ENCODE results near the gene GPATCH8.
"Not testable (repeated sequence)": the region's sequence is repeated elsewhere in the genome, so short reads cannot be mapped to it uniquely, and the experiment has no call there.

The GPATCH8 gene

DNA sequence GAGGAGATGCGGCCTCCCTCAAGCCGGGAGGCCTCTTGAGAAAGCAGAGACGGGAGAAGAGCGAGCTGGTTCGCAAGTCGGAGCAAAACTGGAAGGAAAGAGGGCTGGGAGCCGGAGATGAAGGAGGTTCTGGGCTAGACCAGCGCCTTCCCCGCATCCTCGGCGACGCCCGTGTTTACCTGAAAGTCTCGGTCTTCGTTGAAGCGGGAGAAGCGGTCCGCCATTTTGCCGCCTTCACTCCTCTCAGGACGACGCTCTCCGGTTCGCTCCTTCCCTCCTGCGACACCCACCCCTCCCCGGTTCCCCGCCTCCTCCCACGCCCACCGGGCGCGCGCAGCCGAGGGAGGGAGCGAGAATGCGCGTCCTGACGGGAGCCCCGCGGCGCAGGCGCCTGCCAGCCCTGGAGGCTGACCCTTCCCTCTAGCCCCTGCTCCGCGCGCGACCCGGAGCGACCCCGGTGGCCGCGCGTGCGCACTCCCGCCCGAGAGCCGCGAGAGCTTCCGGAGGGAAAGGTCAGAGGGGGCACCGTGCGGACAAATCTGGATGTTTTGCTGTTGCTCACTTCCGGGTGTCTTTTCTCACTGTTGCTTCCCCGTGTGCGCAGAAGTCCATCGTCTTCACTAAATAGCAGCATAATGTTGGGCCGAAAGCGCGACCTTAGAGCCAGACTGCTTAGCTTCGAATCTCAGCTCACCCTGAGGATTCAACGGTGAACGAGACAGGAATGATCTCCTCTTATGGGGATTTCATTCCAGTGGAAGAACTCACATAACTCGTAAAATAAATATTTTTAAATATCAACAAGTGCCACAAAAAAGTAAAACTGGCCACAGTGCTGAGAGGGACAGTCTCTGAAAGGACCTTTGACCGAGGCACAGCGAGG is at the start of gene GPATCH8:
Gene GPATCH8, minus strand, starts transcription at position 260 of the 883 bp plus-strand sequence. Its CDS starts 36 bp downstream, at position 224.
- DNase-seq = peak; percentile 96

DNA sequence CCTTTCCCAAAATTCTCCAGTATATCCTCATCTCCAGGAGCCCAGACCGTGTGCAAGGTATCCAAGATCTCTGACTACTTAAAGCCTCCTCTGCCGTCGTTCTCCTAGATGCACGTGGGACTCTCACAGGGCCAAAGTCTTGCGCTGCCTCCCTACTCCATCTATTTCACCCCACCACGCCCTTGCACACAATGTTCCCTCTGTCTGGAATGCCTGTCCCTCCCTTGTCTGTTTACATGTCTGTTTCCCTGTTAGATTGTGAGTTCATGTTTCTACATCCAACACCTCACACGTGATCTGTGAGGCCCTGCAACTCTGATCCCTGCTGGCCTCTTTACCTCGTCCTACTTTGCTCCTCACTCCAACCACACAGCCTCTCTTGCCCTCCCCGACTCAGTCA is 49.2 kb upstream of the GPATCH8 start:
- no peak for DNase-seq

DNA sequence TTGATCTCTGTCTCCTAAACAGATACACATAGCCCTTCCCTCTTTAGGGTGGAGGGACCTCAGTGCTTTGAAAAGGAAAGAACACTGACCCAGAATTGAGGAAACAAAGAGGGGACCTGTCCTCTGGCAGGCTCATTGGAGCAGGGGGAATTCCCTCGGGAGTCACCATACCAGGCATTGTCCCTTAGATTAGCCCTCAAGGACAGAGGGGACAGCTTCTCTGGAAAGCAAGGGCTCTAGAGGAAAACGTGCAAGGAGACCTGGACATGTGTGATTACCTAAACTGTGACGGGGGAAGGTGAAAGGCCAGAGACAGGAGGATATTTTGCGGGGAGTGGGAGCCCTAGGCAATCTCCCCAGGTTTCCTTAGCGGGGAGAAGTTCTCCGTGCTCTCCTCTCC is 46.5 kb upstream of the GPATCH8 start:
- no peak for DNase-seq

DNA sequence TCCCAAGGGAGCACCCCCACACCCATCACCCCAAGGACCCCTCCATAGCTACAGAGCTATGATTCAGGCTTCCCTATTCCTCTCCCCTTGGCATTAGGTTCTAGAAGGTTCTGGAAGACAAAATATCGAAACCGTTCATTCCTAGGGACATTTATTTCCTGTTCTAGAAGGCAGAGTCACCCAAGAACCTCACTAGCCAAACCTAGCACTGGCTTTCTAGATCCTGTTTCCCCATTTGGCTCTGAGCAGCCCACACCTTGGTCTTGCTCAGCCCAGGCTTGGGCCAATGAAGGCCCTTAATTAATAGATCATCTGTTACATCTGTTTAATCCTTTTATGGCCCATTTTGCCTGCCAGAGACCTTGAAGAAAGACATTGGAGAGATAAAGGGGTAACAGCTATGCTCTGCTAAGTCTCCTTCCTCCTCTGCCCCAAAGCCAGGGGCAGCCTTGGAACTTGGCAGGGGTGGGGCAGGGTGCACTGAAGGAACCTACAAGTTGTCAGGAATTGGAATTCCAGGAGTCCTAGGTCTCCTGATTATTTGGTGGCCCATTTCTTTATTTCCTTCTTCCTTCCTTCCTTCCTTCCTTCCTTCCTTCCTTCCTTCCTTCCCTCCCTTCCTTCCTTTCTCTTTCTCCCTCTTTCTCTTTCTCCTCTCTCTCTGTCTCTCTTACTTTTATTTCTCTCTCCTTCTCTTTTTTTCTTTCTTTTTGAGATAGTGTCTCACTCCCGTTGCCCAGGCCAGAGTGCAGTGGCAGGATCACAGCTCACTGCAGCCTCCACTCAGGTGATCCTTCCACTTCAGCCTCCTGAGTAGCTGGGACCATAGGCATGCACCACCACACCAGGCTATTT is 45.4 kb upstream of the GPATCH8 start:
- DNase-seq = no peak

DNA sequence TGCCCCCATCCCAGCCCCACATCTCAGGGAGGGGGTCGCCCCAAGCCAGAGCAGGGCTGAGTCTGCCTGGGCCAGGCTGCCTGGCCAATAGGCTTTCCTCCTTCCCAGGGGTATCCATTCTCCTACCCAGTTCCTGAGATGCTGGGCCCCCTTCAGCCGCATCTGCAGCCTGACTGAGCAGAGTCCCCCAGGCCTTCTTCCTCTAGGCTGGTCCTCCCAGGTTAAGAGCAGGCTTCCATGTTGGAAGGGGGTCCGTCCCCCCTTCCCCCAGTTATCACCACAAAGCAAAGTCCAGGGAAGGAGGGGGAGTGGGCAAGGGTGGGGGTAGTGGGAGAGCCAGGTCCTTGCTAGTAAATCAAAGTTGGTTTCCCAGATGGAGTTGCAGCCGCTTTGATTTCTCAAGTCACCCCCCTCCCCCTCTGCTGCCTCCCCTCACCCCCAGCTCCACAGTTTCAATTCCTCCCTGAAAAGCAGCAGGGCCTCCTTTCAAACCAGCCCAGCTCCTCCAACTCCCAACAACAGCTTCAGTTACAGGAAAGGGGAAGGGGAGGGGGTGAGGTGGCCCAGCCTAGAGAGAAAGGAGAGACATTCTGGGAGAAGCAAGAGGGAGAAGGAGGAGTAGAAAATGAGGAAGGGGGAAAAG is 44.5 kb upstream of the GPATCH8 start:
- DNase-seq = no peak

DNA sequence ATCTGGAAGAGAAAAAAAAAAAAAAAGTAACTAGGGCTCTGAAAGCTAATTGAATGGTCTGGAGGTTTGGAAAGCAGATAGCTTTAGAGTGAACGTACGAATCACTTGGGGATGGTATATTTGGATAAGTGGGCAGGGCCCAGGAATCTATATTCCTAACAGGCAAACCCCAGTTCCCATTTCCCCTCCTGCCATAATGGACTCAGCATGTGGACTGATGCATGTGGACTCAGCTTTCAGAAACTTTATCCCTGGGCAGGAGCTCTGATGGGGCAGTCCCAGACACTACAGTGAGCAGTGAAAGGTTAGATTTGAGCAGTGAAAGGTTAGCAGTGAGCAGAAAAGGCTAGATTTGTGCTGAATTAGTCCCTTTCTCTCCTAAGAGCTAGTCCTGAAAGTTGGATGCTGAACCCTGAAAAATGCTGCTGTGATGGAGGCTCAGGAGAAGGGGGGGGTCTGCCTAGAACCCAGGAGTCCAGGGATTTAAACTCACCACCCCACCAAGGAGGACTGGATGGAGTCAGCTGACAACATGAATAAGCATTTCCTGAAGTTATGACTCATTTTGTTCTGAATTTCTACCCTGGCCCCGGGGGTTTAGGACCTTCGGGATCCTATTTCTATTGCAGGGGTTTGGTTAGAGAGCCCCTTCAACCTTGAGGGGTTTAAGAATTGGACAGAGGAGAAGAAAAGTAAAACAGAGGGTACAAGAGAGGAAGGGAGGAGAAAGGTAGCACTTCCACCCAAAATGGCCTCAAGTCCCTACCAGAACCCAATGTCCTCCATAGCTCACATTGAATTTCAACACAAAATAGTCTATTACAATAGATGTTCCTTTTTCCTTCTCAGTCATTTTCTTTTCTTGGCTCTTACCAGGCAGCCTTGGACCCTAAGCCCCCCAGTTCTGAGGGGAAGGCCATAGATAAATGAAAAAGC is 43.7 kb upstream of the GPATCH8 start:
- no peak for DNase-seq

DNA sequence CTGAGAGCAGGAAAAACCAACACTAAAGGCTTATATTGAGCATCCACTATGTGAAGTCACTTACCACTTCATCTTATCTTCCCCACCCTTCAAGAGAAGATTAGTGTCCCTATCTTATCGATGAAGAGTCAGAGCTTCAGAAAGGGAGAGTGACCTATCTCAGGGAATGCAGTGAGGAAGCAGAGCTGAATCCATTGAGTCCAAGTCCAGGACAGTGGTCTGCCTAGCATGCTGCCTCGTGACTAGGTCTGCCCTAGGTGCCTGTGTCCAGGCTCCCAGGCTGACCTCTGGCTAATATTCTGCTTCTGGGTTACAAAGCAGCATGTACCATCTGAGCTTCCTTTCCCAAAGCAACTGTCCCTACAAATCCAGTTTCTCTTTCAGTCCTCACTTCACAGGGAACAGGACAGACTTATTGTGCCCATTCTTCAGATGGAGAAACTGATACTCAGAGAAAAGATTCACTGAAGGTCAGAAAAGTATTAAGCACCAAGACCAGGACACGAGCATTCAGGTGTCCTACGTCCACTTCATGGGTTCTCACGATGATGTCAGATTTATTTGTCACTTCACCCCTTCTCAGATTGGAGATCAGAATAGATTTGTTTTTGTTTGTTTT is 40.8 kb upstream of the GPATCH8 start:
- DNase-seq = no peak

DNA sequence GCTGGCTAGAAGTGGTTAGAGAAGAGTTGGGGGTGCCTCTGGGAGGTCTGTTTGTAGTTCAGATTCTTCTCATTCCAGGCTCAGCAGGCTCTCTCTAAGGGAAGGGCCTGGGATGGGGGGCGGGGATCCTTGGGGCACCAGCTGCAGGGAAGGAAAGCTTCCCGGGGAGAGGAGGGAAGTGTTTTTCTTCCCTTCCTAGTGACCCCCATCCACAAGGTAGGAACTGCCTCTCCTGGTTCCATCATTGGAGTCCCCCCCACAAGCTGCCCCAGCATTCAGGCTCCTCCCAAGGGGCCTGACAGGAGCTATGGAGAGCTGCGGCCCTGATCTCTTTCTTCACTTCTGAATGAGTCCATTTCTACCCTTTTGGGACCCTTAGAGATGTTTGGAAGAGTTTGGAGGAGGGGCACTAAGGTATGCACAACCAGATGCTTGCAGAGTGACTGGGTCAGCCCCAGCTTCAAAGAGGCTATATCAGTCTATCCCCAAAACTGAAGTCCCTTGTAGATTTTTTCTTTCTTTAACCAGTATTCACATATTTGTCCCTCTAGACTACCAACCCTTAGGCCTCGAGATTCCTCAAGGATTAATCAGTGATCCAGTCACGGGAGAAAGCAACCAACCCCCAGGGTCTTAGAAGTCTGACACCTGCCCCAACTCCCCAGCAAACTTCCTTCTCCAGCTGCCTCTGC is 40.2 kb upstream of the GPATCH8 start:
- DNase-seq = no peak

DNA sequence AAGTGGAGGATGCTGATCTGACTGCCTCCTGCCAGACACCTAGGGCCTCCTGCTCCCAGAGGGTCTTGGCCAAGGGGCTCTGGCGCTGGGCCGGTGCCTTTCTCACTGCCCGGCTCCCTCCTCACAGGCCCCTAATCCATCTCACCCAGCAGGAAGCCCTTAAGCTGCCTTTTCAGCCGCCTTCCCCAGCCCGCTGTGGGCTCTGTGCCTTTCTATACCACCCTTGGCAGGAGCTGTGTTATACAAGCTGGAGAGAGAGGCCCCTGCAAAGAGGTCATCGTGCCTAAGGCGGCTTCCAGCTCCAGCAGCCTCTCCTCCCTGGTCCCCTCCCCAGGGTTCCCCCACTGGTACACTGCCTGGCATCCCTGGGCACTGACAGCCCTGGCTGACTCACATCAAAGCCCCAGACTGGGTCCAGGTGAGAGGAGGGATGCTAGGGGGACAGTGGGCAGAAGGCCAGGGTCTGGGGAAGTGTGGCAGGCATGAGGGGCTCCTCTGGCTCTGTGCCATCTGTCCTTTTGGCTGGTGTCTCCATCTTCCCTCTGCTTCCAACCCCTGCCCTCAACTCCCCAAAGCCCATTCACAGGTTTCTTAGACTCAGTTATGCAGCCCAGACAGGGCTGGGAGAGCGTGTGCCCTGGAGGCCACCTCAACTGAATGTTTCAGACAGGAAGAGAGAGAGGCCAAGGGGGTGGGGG is 38.8 kb upstream of the GPATCH8 start:
- no peak for DNase-seq

DNA sequence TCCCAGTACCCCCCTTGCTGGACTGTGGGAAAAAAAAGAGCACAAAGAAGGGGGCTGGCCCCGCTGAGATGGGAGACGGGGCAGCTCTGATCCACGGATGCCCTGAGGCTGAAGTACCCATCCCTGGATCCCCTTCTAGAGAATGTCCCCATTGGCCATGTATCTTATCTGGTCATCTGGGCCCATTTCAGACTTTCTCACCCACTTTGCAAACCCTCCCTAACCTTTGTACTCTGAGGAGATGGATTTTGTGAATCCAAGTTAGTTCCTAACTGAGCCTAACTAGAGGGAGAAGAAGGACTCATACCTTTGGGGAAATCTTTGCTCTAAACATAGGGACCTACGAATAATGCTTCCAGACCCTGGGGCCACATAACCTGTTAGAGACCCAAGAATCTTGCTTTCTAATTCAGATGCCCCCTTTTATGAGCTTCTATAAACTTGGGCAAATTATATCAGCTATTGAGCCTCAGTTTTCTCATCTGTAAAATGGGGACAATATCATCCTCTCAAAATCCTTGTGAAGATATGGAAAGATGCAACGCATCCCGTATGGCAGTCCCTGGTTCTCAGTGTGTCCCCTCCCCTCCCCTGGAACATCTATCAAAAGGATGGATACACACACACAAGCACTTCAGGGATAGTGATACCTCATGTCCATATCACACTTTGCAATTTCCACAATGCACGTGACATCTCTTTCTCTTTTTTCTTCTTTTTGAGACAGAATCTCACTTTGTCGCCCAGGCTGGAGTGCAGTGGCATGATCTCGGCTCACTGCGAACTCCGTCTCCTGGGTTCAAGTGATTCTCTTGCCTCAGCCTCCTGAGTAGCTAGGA is 37.3 kb upstream of the GPATCH8 start:
- DNase-seq = no peak

DNA sequence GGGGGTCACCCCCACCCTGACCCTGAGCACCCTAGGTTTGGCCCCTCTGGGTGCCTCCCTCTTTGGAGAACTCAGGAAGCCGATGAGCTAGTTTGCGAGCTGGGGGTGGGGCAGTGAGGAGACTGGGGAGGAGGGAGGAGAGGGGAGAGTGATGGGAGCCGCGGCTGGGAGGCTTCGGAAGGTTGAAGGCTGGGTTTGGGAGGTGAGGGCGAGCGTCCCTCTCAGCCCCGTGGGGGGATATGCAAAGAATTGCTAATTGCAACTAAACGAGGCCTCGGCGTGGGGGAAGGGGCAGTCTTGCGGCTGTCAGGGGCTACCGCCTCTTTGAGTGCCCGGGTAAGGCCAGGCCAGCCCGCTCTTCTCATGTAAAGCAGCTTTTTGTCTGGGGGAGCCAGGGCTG is 36.5 kb upstream of the GPATCH8 start:
- no peak for DNase-seq

DNA sequence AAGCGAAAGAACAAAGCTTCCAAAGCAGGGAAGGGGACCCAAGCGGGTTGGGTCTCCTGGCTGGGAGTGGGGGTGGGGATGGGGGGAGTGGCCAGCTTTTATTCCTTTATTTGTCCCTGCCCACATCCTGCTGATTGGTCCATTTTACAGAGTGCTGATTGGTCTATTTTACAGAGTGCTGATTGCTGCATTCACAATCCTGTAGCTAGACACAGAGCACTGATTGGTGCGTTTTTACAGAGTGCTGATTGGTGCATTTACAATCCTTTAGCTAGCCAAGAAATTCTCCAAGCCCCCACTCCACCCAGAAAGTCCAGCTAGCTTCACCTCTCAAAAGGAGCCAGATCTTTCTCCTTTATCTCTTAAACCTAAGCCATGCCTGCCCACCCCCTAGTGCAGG is 34.7 kb upstream of the GPATCH8 start:
- not testable (repeated sequence) for DNase-seq

DNA sequence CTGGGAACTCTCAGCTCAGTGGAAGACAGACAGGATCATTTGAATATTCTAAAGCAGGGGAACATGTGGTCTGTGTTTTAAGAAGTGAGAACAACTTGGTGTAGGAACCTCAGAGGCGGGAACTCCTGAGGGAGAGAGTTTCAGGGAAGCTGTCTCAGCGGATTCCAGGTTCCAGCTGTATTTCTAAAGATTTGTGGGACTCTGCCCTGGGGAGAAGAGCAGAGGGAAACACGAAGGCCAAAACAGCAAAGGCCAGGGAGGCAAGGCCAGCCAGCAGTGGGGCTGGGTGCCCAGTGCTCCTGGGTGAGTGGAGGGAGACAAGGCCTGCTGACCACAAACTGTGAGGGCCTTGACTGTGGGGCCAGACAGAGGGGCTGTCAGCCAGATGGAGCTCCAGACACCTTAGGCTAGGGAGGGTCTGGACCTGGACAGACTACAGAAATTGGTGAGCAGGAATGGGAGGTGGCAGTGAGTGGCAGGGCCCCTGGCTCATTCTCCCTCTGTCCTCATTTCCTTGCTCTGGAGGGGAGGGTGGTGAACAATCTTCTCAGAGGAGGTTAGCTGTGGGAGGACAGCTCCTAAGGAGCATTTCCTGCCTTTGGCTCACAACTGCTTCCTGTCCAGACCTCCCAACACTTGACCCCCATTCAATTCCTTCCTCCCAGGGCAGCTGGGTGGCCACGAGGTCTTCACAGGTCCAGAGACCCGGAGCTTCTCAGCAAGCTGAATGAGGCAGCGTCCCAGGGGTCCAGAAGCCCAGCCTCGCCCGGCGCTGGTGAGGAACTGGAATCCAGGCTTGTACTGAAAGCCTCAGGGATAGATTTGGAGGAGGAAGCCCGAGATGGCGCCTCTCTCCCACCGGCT is 33.1 kb upstream of the GPATCH8 start:
- no peak for DNase-seq

DNA sequence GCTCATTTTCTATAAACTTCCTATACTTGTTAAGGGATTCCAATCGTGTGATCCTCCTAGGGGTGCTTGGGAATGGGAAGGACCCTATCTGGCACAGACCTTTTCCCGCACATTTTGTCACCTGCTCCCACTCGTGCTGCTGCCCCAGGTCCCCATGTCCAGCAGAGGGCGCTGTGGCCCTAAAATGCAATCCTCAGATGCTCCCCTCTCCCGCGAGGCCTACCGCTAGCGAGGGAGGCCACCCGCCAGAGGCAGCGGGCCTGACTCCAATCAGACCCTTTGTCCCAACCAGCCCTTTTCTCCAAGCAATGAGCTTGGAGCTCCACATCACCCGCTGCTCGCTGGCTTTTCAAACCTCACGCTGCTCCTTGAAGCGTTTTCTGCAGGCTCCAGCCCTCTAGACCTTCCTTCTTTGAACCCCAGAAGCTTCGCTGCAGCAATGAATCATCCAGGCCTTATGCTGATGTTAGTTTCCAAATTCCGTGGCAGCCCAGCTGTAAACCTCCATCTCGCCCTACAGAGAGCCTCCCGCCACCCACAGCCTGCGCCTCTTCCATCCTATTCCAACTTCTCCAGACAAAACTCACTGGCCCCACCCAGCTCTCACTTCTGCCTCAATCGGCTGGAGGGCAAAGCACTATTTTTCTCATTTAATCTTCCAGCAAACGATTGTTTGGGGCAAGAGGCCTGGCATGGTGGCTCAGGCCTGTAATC is 30.5 kb upstream of the GPATCH8 start:
- DNase-seq = peak; percentile 71

DNA sequence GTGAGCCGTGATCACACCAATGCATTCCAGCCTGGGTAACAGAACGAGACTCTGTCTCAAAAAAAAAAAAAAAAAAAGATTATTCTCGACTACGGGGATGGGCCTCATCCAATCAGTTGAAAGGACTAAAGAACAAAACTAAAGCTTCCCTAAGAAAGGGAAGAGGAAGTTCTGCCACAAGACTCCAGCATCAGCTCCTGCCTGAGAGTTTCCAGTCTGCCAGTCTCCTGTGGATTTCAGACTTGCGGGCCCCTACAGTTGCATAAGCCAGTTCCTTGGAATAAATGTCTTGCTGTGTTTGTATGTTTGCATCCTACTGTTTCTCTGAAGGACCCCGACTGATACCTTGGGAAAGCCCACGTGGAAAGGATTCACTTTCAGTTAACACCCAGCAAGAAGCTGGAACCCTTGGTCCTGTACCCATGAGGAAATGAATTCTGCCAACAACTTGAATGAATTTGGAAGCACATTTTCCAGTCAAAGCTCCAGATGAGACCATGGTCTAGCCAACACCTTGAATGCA is 27.8 kb upstream of the GPATCH8 start:
- DNase-seq = no peak

DNA sequence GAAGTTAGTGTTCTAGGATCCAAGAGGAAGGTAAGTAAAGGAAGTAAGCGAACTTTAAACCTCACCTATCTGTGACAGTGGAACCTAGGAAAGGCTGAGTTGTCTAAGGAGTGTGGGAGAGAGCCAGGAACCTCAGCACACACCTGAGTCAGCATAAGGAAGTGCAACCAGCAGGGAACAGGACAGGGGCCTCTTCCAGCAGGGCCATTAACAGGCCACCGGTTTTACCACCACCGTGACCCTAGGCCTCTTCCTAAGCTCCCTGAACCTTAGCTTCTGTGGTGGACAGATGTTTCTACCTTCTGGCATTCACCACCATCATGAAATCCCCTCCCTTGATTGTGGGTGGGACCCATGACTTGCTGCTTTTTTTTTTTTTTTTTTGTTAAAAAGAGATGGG is 26.7 kb upstream of the GPATCH8 start:
- DNase-seq = no peak

DNA sequence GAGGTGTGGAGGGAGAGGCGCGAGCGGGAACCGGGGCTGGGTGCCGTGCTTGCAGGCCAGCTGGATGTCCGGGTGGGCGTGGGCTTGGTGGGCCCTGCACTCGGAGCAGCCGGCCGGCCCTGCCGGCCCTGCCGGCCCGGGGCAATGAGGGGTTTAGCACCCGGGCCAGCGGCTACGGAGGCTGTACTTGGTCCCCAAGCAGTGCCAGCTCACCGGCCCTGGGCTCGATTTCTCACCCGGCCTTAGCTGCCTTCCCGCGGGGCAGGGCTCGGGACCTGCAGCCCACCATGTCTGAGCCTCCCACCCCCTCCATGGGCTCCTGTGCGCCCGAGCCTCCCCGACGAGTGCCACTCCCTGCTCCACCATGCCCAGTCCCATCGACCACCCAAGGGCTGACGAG is 24.7 kb upstream of the GPATCH8 start:
- no peak for DNase-seq

DNA sequence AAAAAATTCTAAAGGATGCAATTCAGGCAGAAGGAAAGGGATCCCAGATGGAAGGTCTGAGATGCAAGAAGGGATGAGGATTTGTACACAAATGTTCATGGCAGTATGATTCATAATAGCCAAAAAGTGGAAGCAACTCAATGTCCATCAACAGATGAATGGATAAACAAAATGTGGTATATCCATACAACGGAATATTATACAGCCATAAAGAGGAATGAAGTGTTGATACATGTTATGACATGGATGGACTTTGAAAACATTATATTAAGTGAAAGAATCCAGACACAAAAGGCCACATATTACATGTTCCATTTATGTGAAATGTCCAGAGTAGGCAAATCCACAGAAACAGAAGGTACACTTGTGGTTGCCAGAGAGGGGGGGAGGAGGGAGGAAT is 23.9 kb upstream of the GPATCH8 start:
- DNase-seq = no peak

Data from CD4-positive, alpha-beta T cell treated with Interleukin-4 for 4 hours (primary cell).